A172 (cell line): ENCODE results near the gene MORC2. TPM values are rescaled to one million over a fixed set of nuclear protein-coding genes. Genes with fewer than 3 reads are reported as not detected.
A peak's percentile ranks its signal among the peaks of the same experiment; 100 is the strongest.

ENCODE experiments used
- DNase-seq: peaks from one replicate; pipeline ENCODE4 v3.0.0-alpha.2; 2015; ENCODE audit warnings: low spot score
- total RNA-seq: library from RNA; depleted of rRNA; stranded (reverse); fragments of >200 nt; shearing (Covaris generic); gene quantifications from 2 replicates; pipeline ENCODE4 v1.2.3, GENCODE V29; 2014

MORC2 gene
- total RNA-seq, 1 experiment from 2014 or later, result 11.8 TPM

- DNase-seq, result no peak
Measured at GRCh38 chr22:30949934-30950660, 18.5 kb downstream of the MORC2 start.

- DNase-seq, result no peak
Measured at GRCh38 chr22:30948930-30949342, 19.6 kb downstream of the MORC2 start.

- DNase-seq, result peak; percentile 18
Measured at GRCh38 chr22:30947816-30948454, 20.6 kb downstream of the MORC2 start.

GRCh38 chr22:30947173-30947815 is 21.3 kb downstream of the MORC2 start:
- no peak for DNase-seq

- no peak for DNase-seq
Measured at GRCh38 chr22:30946354-30946753, 22.2 kb downstream of the MORC2 start.

- DNase-seq, result no peak
Measured at GRCh38 chr22:30945653-30946052, 22.9 kb downstream of the MORC2 start.

GRCh38 chr22:30944986-30945385 is 23.6 kb downstream of the MORC2 start:
- DNase-seq, result no peak

- DNase-seq, result no peak
Measured at GRCh38 chr22:30943368-30943767, 25.2 kb downstream of the MORC2 start.

- no peak for DNase-seq
Measured at GRCh38 chr22:30941363-30941740, 27.2 kb downstream of the MORC2 start.

- DNase-seq, result no peak
Measured at GRCh38 chr22:30940685-30941362, 27.8 kb downstream of the MORC2 start.

- DNase-seq, result no peak
Measured at GRCh38 chr22:30934053-30934452, 34.5 kb downstream of the MORC2 start.

- DNase-seq, result no peak
Measured at GRCh38 chr22:30933457-30933856, 35.1 kb downstream of the MORC2 start.

GRCh38 chr22:30932661-30933060 is 35.9 kb downstream of the MORC2 start:
- no peak for DNase-seq

GRCh38 chr22:30931541-30932300 is 36.9 kb downstream of the MORC2 start:
- no peak for DNase-seq

GRCh38 chr22:30930228-30930627 is 38.3 kb downstream of the MORC2 start:
- no peak for DNase-seq

GRCh38 chr22:30928401-30928800 is 40.2 kb downstream of the MORC2 start:
- DNase-seq, result no peak

GRCh38 chr22:30927806-30928205 is 40.8 kb downstream of the MORC2 start:
- no peak for DNase-seq

GRCh38 chr22:30926706-30927105 is 41.9 kb downstream of the MORC2 start:
- no peak for DNase-seq

GRCh38 chr22:30925667-30926066 is 42.9 kb downstream of the MORC2 start:
- no peak for DNase-seq

GRCh38 chr22:30923168-30923900 is 45.2 kb downstream of the MORC2 start:
- no peak for DNase-seq

GRCh38 chr22:30922151-30922611 is 46.4 kb downstream of the MORC2 start:
- DNase-seq, result no peak
